WTC11 (cell line): Measurements from ENCODE around the gene KLF7.

ENCODE experiments used
- ATF2 ChIP-seq: sonication (generic); formaldehyde crosslinking; IDR thresholded peaks from 2 replicates; pipeline ENCODE4 v1.8.1; 2022; ENCODE audit warnings: low read depth, missing genetic modification reagents, borderline replicate concordance
- CREB1 ChIP-seq: sonication (generic); formaldehyde crosslinking; IDR thresholded peaks from 2 replicates; pipeline ENCODE4 v1.8.0; 2023; ENCODE audit warnings: mild to moderate bottlenecking, missing genetic modification reagents
- CTCF ChIP-seq: fragments of 200-600 bp; IDR thresholded peaks from 2 replicates; pipeline ENCODE4 v1.8.0; 2022; ENCODE audit warnings: antibody characterized with exemption
- ELF4 ChIP-seq: sonication (generic); formaldehyde crosslinking; IDR thresholded peaks from 2 replicates; pipeline ENCODE4 v1.8.1; 2022; ENCODE audit warnings: low read depth, mild to moderate bottlenecking, moderate library complexity, missing genetic modification reagents
- JUN ChIP-seq: sonication (generic); formaldehyde crosslinking; IDR thresholded peaks from 2 replicates; pipeline ENCODE4 v1.8.0; 2023; ENCODE audit warnings: mild to moderate bottlenecking, missing genetic modification reagents
- MAX ChIP-seq: sonication (generic); formaldehyde crosslinking; IDR thresholded peaks from 2 replicates; pipeline ENCODE4 v1.8.0; 2022; ENCODE audit warnings: mild to moderate bottlenecking, missing genetic modification reagents
- PREB ChIP-seq: sonication (generic); formaldehyde crosslinking; IDR thresholded peaks from 2 replicates; pipeline ENCODE4 v1.8.1; 2022; ENCODE audit warnings: mild to moderate bottlenecking, missing genetic modification reagents, moderate library complexity, borderline replicate concordance
- USF2 ChIP-seq: sonication (generic); formaldehyde crosslinking; IDR thresholded peaks from 2 replicates; pipeline ENCODE4 v1.8.1; 2023; ENCODE audit warnings: mild to moderate bottlenecking, missing genetic modification reagents, moderate library complexity
- ZBTB21 ChIP-seq: sonication (generic); formaldehyde crosslinking; IDR thresholded peaks from 2 replicates; pipeline ENCODE4 v1.8.1; 2023; ENCODE audit warnings: mild to moderate bottlenecking, missing genetic modification reagents, borderline replicate concordance
- ZBTB43 ChIP-seq: sonication (generic); formaldehyde crosslinking; IDR thresholded peaks from 2 replicates; pipeline ENCODE4 v1.8.1; 2023; ENCODE audit warnings: mild to moderate bottlenecking, missing genetic modification reagents
- ZNF138 ChIP-seq: sonication (generic); formaldehyde crosslinking; conservative IDR thresholded peaks from 2 replicates; pipeline ENCODE4 v1.8.1; 2022; ENCODE audit warnings: mild to moderate bottlenecking, moderate library complexity, missing genetic modification reagents
- ZNF232 ChIP-seq: sonication (generic); formaldehyde crosslinking; IDR thresholded peaks from 2 replicates; pipeline ENCODE4 v1.8.0; 2022; ENCODE audit warnings: mild to moderate bottlenecking, missing genetic modification reagents
- TF ChIP-seq, protein P1 (sequence below): sonication (generic); formaldehyde crosslinking; IDR thresholded peaks from 2 replicates; pipeline ENCODE4 v1.8.1; 2022; ENCODE audit warnings: missing genetic modification reagents, borderline replicate concordance

- no peak for TF ChIP-seq JUN (CRISPR knock-in tag)
- no peak for TF ChIP-seq CTCF
- TF ChIP-seq ATF2 (CRISPR knock-in tag), result no peak
- no peak for TF ChIP-seq ZNF232 (CRISPR knock-in tag)
- TF ChIP-seq, protein P1, sequence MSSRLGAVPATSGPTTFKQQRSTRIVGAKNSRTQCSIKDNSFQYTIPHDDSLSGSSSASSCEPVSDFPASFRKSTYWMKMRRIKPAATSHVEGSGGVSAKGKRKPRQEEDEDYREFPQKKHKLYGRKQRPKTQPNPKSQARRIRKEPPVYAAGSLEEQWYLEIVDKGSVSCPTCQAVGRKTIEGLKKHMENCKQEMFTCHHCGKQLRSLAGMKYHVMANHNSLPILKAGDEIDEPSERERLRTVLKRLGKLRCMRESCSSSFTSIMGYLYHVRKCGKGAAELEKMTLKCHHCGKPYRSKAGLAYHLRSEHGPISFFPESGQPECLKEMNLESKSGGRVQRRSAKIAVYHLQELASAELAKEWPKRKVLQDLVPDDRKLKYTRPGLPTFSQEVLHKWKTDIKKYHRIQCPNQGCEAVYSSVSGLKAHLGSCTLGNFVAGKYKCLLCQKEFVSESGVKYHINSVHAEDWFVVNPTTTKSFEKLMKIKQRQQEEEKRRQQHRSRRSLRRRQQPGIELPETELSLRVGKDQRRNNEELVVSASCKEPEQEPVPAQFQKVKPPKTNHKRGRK (CRISPR knock-in tag), result no peak
- TF ChIP-seq CREB1, result no peak
- TF ChIP-seq USF2 (CRISPR knock-in tag), result no peak
- TF ChIP-seq ZBTB43, result no peak
- no peak for TF ChIP-seq PREB (CRISPR knock-in tag)
- TF ChIP-seq ZNF138 (CRISPR knock-in tag), result no peak
- TF ChIP-seq ZBTB21 (CRISPR knock-in tag), result no peak
- no peak for TF ChIP-seq MAX (CRISPR knock-in tag)
- TF ChIP-seq ELF4, result no peak
Observed at GRCh38 chr2:207214446-207214845, 48.7 kb upstream of the KLF7 start.
